GM18858 (cell line): ENCODE results near the gene LGI2.
"Not testable (repeated sequence)": the region's sequence is repeated elsewhere in the genome, so short reads cannot be mapped to it uniquely, and the experiment has no call there.

Source experiments
- ATAC-seq: cut with Tn5 transposase; IDR thresholded peaks from one replicate; pipeline ENCODE4 v1.9.1; 2021; ENCODE audit not compliant: unreplicated experiment

The LGI2 gene

GRCh38 chr4:25051534-25051933 lies 20.8 kb upstream of the LGI2 start:
- ATAC-seq = no peak

- ATAC-seq = no peak
Observed at GRCh38 chr4:25050370-25051078, 19.8 kb upstream of the LGI2 start.

DNA sequence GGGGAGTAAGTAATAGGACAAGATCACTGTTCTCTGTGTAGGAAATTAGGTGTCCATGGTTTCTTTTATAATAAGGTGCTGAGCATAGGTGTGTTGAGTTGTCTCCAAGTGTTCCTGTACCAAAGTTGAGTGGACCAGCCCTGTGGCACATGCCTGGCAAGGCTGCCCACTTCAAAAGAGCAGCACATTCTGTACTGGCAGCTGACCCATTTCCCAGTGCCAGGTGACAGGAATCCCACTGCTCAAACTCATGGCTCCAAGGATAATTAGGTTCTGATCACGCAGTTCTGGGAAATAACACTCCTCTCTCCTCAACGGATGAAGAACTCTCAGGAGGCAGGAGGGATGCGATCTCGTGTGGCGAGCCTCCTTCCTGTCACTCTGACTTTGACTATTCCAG lies 12.8 kb upstream of the LGI2 start:
- ATAC-seq = no peak

- no peak for ATAC-seq
Observed at GRCh38 chr4:25033526-25033925, 2.8 kb upstream of the LGI2 start.

DNA sequence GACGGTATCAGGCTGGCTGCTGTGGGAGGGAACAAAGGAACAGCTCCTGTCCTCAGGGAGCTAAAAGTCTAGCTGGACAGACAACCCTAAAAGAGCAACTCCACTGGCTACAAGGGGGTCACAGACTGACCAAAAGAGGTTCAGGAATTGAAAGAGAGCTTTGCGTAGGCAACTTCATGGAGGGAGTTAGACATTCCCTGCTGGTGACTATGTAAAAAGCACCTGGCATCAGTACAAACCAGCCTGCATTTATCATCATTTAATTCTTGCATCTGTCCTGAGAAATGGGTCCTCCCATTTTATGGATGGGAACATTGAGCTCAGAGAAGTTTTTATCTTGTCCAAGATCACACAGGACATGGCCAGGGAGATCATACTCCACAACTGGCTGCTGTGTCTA lies 1.4 kb upstream of the LGI2 start:
- ATAC-seq = no peak

GRCh38 chr4:25031077-25031621 lies 403 bp upstream of the LGI2 start:
- no peak for ATAC-seq

DNA sequence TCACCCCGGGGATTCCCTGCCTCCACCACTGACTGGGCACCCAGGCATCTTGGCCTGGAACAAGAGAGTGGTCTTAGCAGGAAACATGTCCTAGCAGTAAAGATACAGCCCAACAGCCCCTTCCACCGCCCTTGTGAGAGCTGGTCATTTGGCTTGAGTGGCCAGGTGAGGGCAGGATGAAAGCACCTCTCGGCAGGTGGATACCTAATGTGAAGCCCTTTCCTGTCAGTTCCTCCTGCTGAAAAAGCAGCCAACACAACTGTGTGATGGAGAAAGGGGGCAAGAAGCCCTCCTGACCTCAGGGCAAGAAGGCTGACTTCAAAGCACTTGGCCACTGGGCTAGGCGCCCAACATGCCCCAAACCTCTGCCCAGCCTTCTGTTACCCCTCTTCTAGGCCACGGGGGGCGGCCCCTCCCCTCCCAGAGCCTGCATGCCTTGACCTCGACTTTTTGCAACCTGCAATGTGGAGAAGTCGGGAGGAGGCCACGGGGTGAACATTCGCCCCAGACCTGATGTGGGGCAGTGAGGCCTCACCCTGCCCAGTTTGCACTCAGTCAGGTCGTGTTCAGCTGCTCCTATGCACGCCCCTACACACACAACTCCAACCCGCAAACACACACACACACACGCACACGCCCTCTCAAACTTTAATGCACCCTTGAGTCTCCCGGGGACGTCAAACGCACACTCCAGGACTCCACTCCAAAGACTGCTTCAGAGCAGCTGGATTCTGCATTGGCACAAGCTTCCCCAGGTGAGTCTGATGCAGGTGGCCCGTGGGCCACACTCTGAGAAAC lies 1.1 kb downstream of the LGI2 start:
- no peak for ATAC-seq

DNA sequence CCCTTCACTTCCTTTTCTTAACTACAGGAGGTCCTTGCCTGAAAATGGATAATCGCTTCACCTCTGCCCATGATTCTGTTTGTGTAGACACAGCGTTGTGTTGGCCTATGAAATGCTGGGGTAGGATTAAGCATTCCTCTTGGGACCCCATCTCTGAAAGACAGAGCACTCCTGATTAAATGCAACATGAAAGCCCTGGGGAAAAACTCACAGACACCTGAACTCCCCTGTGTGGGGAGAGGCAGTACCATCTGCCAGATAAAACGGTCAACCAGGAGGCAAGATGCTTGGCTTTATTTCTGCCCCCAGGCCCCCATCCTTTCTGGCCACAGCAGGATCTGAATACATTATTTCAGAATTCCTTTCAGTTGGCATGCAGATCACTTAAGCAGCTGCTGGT lies 1.9 kb downstream of the LGI2 start:
- no peak for ATAC-seq

DNA sequence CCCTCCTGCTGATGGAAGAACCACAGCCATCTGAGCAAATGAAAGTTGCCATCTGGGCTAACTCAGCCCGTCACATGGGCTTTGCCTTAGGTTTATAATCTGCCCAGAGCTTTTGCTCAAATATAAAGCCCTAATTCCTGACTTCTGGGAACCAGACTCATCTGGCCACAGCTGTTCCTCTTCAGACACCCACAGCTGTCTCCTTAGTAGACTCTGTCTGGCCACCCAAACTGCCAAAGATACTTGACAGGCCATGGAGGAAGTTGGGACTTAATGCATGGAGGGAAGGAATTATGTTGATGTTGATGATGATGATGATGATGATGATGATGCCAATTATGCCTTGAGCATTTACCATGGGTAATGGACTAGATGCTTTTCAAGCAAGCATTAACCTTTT lies 8.0 kb downstream of the LGI2 start:
- ATAC-seq = no peak

DNA sequence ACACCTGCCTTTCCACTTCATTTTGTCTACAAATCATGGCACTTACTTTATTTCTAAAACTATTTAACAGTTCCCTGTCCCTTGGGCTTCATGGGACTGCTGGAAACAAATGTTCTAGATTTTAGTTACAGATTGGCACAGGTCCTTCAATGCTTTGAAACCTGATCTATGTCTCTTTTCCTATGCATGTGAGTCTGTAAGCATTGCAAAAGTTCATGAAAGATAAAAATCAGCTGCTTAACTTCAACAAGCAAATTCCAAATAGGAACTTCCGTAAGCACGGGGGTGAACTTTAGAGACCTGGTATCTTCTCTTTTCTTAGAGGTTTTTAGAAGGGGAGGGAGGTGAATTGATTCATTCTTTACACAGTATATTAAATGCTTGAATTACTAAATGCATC lies 9.5 kb downstream of the LGI2 start:
- ATAC-seq = no peak

- ATAC-seq = no peak
Observed at GRCh38 chr4:25020236-25020635, 10.5 kb downstream of the LGI2 start.

DNA sequence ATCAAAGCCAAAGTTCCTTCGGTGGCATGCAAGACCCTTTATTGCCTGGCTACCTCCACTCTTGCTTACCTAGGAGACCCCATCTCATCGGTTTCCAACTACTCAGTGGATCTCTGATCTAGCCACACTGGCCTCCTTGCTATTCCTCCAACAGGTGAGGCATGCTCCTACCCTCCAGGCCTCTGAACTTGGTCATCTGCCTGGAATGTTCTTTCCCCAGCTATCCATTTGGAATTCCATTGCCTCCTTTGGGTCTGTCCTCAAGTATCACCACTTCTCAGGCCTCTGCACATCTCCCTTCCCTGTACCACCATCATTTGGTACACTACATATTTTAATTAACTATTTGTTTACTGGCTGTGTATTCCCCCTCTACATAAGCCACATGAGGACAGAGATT lies 11.2 kb downstream of the LGI2 start:
- no peak for ATAC-seq

DNA sequence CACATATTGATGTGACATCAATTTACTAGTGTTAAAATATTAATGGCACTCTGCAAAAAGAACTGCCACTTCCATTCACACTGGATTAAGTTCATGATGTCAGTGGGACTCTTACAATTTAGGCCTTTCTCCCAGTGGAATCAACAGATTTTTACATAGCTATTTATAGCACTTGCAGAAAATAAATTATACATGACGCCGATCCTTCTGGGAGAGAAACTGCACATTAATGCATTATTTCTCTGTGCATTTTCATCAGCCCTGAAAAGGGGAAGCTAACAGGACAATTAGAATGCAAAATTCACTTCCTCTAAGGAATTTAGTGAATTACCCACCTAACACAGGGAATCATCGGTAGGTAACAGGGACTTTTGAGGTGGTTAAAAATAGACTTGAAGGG lies 15.7 kb downstream of the LGI2 start:
- ATAC-seq = no peak

- ATAC-seq = not testable (repeated sequence)
Observed at GRCh38 chr4:25014662-25014983, 16.1 kb downstream of the LGI2 start.

GRCh38 chr4:25013756-25014661 lies 16.7 kb downstream of the LGI2 start:
- ATAC-seq = no peak

- ATAC-seq = no peak
Observed at GRCh38 chr4:25012655-25013054, 18.1 kb downstream of the LGI2 start.

- ATAC-seq = no peak
Observed at GRCh38 chr4:25011135-25011866, 19.4 kb downstream of the LGI2 start.

DNA sequence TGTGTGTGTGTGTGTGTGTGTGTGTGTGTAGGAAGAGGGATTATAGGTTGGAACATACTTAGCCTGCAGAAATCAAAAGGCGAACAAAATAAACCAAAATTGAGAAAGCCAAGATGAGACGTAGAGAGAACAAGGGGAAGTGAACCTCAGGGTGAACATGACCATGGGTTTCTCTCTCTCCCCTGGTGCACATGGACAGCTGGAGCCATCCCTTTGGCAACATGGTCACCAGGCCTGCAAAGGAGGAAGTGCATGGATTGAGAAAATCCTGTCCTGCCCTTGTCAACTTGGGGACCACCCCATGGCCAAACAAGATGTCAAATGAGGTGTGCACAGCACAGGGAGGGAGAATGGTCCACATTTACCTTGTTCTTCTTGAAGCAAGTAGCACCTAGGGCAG lies 23.1 kb downstream of the LGI2 start:
- ATAC-seq = no peak

DNA sequence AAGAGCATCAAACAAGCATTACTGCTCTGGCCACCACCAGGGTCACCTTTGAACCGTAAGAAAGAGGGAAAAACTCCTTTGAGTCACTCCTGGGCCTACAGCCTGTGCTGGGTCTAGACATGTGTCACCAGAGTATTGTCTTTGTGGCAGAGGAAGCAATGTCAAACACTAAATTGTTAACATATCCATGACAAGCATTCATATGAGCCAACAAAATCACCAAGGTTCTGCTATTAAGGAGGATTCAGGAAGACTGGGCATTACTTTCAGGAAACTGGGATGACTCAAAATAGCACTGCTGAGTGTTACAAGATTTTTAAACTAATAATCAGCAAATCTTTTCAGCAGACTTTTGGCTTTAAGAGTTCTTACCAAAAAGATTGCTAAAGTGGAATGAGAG lies 28.1 kb downstream of the LGI2 start:
- ATAC-seq = no peak

- ATAC-seq = no peak
Observed at GRCh38 chr4:25001509-25001908, 29.2 kb downstream of the LGI2 start.

DNA sequence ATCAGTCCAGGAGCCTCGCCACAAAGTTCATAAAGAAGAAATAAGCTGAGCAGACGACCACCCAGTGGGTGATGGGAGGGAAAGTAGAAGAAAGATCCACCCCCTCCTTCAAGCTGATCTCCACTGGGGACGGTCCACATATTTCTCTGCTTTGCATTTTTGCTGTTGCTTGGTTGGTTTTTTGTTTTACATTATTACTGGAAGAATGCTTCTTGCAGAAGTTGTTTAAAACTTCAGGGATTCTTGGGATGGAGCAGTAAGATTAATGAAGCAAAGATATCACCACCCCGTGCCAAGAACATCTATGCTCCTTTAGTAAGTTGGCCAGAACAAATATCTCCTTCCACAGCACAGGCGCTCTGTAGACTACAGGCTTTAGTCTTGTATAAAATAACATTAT lies 30.1 kb downstream of the LGI2 start:
- no peak for ATAC-seq
